NK-92 treated with Interleukin-12 subunit alpha and Interleukin-12 subunit beta, amount 100 ng/mL, for 24 hours (cell line): ENCODE data around the gene SCN1B.
"Not testable (repeated sequence)": the region's sequence is repeated elsewhere in the genome, so short reads cannot be mapped to it uniquely, and the experiment has no call there.

Source experiments
- DNase-seq: peaks from one replicate; lab custom pipeline; 2025; lab: John Stamatoyannopoulos, UW

The SCN1B gene

GRCh38 chr19:35017507-35017906, 12.8 kb upstream of the SCN1B start:
- no peak for DNase-seq

- DNase-seq = no peak
Measured at GRCh38 chr19:35018379-35018778, 11.9 kb upstream of the SCN1B start.

GRCh38 chr19:35019144-35019543, 11.1 kb upstream of the SCN1B start:
- DNase-seq = no peak

- no peak for DNase-seq
Measured at GRCh38 chr19:35021016-35021415, 9.3 kb upstream of the SCN1B start.

- DNase-seq = no peak
Measured at GRCh38 chr19:35021596-35021995, 8.7 kb upstream of the SCN1B start.

GRCh38 chr19:35022460-35022859, 7.8 kb upstream of the SCN1B start:
- no peak for DNase-seq

GRCh38 chr19:35023428-35023827, 6.8 kb upstream of the SCN1B start:
- DNase-seq = no peak

GRCh38 chr19:35024095-35024494, 6.2 kb upstream of the SCN1B start:
- no peak for DNase-seq

- DNase-seq = no peak
Measured at GRCh38 chr19:35025969-35026368, 4.3 kb upstream of the SCN1B start.

GRCh38 chr19:35026418-35026817, 3.9 kb upstream of the SCN1B start:
- DNase-seq = no peak

- DNase-seq = no peak
Measured at GRCh38 chr19:35027009-35027408, 3.3 kb upstream of the SCN1B start.

GRCh38 chr19:35027851-35028599, 2.2 kb upstream of the SCN1B start:
- DNase-seq = no peak

- DNase-seq = not testable (repeated sequence)
Measured at GRCh38 chr19:35028600-35028885, 1.7 kb upstream of the SCN1B start.

- not testable (repeated sequence) for DNase-seq
Measured at GRCh38 chr19:35029275-35029736, 964 bp upstream of the SCN1B start.

GRCh38 chr19:35029737-35030256, 473 bp upstream of the SCN1B start:
- no peak for DNase-seq

- DNase-seq = no peak
Measured at GRCh38 chr19:35031072-35031881, 1.0 kb downstream of the SCN1B start.

GRCh38 chr19:35032356-35032865, 2.1 kb downstream of the SCN1B start:
- DNase-seq = no peak

- no peak for DNase-seq
Measured at GRCh38 chr19:35033067-35034004, 3.1 kb downstream of the SCN1B start.

- DNase-seq = no peak
Measured at GRCh38 chr19:35034005-35034502, 3.8 kb downstream of the SCN1B start.

- no peak for DNase-seq
Measured at GRCh38 chr19:35034588-35035382, 4.5 kb downstream of the SCN1B start.
